KG1 (cell line): ENCODE results near the gene ALDH1L1.

Source experiments
- DNase-seq: peaks from one replicate; lab custom pipeline; 2025; lab: John Stamatoyannopoulos, UW

ALDH1L1 gene

GRCh38 chr3:126119976-126120375 lies 60.4 kb downstream of the ALDH1L1 start:
- no peak for DNase-seq

DNA sequence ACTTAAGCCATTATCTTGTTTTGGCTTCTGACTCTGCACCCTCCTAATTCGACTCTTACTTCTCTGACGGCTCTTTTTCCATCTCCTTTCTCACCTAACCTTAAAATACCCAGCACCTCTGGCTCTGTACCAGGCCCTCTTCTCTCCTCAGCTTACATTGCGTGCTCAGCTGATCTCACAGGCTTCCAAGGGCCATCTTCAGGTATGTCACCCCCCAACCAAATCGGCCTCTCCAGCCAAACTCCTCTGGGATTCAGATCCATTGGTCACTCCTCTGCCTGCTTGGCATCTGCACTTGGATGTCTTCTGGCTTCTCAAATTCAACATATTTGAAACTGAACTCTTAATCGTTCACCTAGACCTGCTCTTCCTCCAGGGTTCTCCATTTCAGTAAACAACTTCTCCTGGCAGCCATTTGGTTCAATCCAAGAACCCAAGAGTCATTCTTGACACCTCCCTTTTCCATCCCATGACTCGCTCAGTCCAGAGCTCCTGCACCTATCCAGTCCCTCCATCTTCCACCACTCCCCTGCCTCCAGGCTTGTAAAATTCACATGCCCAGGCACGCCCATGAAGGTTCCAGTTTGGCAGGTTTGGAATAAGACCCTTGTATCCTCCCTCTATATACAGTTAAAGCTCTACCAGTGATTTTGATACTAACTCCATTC lies 61.2 kb downstream of the ALDH1L1 start:
- DNase-seq = no peak

GRCh38 chr3:126118591-126118990 lies 61.8 kb downstream of the ALDH1L1 start:
- DNase-seq = no peak

- no peak for DNase-seq
Observed at GRCh38 chr3:126117786-126118185, 62.6 kb downstream of the ALDH1L1 start.

GRCh38 chr3:126117212-126117611 lies 63.2 kb downstream of the ALDH1L1 start:
- no peak for DNase-seq

DNA sequence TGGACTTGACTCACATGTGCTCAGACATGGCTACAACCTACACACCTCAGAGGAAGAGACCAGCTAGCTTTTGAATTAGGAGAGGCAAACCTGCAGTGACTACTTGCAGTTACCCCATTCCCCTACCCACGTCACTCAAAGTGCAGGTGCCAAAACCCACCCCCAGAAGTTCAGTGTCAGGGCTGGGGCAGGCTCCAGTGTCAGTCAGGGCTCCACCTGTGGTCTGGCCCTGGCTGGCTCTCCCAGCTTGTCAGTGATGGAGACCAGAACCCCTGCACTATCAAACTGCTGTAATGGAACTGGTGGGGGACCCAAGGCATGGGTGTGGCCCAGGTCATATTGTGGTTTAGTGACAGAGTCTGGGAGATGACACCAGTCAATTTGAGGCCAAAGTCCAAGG lies 63.9 kb downstream of the ALDH1L1 start:
- no peak for DNase-seq

GRCh38 chr3:126114443-126115386 lies 65.7 kb downstream of the ALDH1L1 start:
- DNase-seq = no peak

DNA sequence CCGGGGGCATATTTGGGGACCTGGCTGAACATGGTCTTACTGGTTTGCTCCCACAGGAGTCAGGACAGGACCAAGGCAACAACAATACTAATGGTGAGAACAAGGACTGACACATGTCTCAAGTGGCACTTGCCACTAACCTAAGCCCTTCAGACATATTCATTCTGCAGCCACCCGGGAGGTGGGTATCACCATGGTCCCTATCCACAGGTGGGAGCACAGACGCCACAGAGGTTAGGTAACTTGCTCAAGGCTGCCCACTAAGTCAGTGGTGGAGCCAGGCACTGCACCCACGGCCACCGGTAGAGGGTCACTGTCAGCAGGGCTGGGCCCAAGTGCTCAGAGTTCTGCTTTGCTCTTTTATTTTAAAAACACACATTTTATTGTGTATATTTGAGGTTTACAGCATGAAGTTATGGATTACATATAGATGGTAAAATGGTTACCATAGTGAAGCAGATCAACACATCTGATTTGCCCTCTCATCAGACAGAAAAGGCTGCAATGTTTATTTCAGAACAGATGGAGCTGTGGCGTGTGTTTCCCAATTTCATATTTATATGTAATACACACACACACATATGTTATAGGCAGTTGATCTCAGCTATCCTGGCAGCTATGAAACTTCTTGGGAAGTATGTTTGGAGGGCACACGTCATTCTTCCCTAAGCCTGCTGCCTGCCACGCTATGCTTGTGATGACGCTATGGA lies 66.5 kb downstream of the ALDH1L1 start:
- DNase-seq = no peak

DNA sequence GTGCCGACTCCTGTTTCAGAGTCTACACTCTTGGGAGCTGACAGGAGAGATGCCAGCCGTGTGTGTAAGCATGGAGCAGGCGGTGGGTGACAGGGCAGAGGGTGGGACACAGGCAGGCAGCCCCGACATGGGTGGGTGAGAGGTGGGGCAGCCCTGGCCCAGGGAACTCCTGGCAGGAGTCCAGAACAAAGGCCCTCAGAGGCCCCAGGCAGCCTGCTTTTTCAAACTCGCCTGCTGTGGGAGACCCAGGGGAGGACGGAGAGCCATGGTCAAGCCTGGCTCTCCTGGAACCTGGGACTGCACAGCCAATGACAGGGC lies 67.2 kb downstream of the ALDH1L1 start:
- no peak for DNase-seq

GRCh38 chr3:126112531-126113237 lies 67.7 kb downstream of the ALDH1L1 start:
- no peak for DNase-seq

DNA sequence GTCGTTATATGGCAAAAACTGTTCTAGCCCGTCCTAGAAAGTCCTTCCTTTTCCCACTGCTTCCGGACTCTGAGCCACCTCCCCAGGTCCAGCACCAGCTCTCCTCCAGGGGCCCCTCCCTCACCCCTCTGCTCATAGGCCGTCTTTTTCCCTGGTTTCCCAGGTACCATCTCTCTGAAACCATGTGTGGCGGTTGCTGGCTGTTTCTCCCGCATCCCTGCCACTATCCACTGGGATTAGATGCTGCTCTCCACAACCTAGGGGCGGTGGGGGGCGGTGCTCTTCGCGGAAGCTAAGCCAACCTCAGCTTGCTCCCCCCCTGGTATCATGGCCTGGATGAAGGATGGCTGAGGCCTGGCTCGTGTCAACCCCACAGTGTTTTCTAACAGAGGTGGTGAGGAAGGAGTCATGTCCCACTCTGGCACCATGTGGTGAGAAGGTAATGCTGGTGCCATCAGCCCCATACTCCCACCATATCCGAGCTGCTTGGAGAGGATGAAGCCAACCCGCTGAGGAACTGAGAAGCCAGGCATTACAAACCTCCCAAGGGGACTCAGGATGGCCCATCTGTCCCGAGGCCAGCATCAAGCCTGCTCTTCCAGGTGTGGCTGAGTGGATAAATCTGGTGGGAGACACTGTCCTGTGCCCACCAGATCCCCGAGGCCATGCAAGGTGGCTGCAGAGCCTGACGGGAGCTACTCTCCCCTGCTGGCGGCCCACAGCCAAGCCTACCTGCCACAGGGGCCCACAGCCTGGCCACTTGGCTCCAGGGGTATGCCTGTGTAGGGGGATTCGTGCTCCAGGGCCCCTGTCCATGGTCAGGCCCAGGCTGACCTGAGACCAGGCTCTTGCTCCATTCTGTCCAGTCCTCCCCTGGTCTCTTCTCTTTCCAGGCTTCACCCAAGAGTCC lies 68.6 kb downstream of the ALDH1L1 start:
- no peak for DNase-seq

- no peak for DNase-seq
Observed at GRCh38 chr3:126111126-126111551, 69.2 kb downstream of the ALDH1L1 start.

DNA sequence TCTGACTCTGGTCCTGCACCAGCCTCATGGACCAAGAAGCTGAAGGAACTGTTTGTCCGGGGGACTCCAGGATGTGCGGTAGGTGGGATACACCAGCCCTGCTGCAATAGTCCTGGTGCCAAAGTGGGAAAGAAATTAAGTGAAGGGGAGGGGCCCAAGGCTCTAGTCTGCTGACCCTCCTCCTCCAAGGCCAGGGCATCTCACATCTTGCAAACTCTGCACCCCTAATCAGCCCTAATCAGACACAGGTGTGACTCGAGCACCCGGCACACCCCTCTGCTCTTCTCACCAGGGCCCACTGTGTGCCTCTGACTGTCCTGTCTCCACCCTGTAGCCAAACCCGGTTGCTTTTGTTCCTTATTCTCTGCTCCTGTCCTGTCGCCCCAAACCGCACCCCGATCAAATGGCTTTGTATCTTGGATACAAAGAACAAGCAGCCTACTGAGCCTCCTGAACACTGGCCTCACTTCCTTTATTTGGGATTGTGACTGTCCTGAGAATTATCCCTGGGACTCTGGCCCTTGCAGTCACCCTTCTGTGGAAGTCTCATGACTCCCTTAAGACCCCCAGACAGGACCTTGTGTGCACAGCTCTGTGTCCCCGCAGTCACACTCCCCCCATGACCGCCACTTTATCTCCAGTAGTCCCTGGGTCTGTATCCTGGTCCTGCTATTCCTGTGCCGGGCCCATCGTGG lies 69.8 kb downstream of the ALDH1L1 start:
- no peak for DNase-seq

GRCh38 chr3:126109880-126110235 lies 70.5 kb downstream of the ALDH1L1 start:
- DNase-seq = no peak

DNA sequence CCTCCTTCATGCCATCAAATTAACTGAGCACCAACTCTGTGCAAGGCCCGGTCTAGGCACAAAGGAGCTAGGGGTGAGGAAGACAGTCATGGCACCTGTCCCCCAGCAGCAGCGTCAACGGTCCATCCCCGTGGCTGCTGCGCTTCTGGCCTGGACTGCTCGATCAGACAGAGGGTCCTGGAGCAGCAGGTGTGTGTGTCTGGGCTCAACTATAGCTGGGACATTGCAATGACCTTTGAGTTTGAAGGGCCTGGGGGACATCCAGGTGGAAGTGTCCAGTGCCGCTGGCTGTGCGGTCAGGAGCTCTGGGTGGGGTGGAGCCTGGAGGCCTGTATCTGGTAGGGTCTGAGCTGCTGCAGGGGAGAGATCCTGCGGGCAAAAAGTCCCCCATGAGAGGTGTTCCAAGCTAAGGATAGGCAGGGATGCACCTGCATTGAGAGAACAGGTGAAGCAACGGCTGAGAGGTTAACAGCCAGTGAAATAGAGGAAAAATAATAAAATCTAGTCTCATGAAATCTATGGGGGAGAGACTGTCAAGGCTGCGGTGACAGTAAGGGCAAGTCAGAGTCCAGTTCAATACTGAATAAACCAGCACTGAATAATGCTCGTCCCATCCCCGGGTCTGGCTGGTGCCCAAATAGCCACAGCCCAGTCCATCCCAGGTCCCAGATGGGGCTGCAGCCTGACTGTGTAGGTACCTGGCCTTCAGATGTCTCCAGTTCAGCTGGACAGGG lies 71.1 kb downstream of the ALDH1L1 start:
- DNase-seq = no peak

- no peak for DNase-seq
Observed at GRCh38 chr3:126108676-126109050, 71.7 kb downstream of the ALDH1L1 start.

DNA sequence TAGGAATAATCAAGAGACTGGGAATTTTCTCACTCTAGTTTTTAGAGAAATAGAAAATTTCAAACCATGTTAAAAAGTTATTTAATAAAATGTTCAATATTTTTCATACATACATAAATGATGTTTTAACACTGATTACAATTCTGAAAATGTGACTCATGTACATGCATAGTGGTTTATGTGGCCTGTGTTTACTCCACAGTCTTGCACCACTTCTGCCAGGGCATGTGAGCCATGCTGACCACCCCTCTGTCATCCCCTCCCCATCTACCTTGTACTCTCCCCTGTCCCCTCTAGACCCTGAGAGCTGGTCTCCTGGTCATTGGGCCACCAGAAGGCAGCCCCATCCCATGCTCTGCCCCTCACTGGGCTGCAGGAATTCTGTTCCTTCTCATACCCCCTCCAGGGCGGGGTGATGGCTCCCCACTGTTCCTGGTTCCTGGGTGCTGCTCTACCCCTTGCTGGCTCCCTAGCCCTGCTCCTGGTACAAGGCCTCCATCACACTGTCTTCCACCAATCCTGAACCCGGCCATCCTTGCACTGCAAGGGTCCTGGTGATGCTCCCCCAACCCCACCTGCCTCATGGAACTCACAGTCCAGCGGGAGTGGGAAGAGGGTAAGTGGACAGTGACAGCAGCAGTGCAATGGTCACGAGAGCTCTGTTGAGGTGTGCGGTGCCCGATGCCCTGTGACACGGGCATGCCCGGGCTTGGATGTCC lies 72.3 kb downstream of the ALDH1L1 start:
- no peak for DNase-seq

DNA sequence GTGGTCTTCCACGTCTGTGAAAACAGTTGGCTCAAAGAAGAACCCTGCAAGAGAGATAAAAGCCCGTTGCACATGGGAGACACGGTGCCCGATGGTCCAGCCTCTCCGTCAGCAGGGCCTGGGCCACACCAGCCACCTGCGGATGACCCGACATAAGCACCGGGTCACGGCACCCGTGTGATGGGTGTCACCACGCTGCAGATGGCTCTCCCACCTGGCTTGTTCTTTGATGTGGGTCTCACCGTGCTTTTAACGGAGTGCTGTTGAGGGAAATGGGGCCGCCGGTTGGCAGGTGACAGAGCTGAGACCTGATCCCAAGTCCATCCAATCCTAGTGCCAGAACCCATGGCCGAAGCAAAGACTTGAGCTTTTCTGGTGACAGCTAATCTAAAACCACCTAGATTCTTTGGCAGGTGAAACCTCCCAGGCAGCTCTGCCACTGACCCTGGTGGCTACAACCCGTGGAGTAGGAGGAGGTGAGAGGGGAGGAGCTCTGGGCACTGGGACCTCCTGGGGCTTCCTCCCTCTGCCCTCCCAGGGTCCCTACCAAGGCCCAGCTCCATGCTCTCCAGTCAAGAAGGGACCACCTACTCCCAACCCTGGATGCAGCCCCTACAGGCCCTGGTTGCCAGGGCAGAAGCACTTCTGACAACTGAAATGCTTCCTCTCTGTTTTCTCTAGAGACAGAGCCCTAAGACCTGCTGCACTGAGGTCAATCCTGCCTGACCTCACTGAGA lies 73.0 kb downstream of the ALDH1L1 start:
- no peak for DNase-seq
